ENCODE measurements around the gene ABHD12B.

ABHD12B gene

DNA sequence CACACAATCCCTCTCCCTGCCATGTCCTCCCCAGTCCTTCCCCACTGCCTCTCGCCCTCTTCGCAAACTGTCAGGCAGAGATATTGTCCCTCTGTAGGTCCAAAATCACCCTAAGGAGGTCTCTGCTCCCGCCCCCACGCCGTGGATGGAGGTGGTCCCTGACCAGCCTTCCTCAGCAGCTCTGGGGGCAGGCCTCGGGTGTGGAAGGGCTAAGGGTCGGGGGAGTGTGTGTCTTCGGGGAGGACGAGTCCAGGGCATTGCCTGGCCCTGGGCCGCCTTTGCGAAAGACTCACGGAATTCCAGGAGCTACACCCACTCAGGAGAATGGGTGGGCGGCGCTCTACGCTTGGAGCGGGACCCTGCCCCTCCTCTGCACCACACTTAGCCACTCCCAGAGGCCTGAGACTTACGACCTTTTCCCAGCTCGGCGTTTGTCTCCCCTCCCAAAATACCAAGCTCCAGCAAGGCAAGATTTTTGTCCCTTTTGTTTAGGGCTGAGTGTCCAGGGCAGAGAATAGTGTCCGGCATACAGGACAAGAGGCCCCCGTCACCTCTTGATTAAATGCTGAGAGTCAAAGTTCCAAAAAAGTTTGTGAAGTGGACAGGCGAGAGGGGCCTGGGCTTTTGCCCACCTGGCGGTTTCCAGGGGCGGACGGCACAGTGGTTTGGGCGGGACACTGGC lies 71.5 kb downstream of the ABHD12B start:
- DNase-seq (ENCODE audit: insufficient read length, low spot score) (no peak), FAIRE-seq (no peak)
- TF ChIP-seq PAX5 (IDR thresholded peaks at IDR 0.05; ENCODE audit: insufficient read depth, low read length, severe bottlenecking) (no peak), POLR2A (IDR thresholded peaks at IDR 0.05; ENCODE audit: low read depth, low read length) (no peak), POLR2AphosphoS5 (IDR thresholded peaks at IDR 0.05; ENCODE audit: low read depth, low read length) (no peak), SPI1 (IDR thresholded peaks at IDR 0.05; ENCODE audit: low read depth, low read length) (no peak), POU2F2 (IDR thresholded peaks at IDR 0.05; ENCODE audit: low read depth, low read length) (no peak), TAF1 (IDR thresholded peaks at IDR 0.05; ENCODE audit: low read depth, low read length) (no peak)

DNA sequence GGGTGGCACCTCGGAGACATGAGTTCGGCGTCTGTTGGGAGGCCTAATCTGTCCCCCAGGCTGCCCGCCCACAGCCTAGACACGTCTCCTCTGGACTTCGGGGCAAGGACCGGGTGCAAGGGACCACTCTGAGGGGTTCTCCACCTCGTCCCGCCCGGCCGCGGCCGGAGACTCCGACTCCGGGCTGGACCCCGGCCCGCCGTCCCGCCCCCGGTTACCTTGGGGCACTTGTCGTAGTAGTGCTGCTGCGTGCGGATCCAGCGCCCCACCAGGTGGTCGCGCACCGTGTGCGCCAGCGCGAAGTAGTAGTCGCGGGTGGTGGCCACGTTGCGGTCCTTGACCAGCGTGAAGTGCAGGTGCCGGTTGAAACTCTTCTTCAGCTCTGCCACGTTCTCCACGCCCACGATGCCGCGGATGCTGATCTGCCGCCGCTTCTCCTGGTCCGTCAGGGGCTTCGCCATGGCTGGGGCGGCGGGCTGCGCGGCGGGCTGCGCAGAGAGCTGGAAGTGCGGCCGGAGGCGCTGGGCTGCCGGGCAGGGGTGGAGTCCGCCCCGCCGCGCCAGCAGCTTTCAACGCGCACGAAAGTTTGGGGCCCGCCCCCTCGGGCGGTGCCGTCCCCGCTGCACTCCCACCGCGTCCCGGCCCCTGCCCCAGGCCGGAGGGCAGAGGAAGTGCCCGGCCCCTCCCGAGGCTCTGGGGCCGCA lies 72.2 kb downstream of the ABHD12B start, which contains the start of gene PYGL:
PYGL (minus strand) TSS at position 541 of the 704 bp plus-strand sequence; CDS start at position 461, 80 bp downstream.
- FAIRE-seq: peak; percentile 60

DNA sequence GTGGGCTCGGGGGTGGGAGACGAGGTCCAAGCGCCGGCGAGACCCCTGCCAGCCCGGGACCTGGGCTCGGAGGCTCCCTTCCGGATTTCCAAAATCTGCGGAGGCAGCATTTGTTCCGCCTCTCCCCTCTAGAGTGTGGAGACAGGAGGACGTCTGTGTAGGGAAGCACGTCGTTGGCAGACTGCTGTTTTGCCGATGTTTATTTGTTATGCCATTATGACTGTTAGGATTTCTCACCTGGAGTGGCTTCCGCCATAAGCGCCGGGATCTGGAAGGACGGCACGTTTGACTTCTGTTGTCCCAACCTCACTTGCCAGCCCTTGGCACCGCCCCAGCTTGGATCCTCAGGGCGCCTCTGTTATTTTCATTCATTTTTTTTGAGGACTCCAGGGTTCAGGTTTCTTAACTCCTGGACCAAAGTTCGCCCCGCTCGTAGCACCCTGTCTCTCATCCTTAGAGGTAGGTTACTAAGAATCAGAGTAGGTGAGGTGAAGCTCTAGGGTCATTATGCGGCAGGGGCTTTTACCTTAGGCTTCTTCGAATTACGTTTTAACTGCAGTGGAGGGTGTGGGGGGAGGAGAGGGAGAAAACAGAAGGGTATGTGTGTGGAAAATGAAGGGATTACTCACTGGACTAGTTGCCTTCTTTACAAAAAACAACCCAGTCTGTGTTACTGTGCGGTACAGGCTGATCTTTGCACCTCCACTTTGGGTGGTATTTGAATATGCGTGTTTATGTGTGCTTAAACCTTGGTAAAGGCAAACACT lies 73.0 kb downstream of the ABHD12B start:
- no peak for TF ChIP-seq POU2F2 (IDR thresholded peaks at IDR 0.05; ENCODE audit: low read depth, low read length)
- TF ChIP-seq POLR2AphosphoS5 (IDR thresholded peaks at IDR 0.05; ENCODE audit: low read depth, low read length): no peak
- no peak for TF ChIP-seq POLR2A (IDR thresholded peaks at IDR 0.05; ENCODE audit: low read depth, low read length)
- no peak for TF ChIP-seq SPI1 (IDR thresholded peaks at IDR 0.05; ENCODE audit: low read depth, low read length)
- TF ChIP-seq PAX5 (IDR thresholded peaks at IDR 0.05; ENCODE audit: insufficient read depth, low read length, severe bottlenecking): no peak
- no peak for TF ChIP-seq TAF1 (IDR thresholded peaks at IDR 0.05; ENCODE audit: low read depth, low read length)
- DNase-seq (ENCODE audit: insufficient read length, low spot score) (no peak), FAIRE-seq (no peak)

More for the DNA sequence above, 72.2 kb downstream of the ABHD12B start, which contains the start of gene PYGL:
- DNase-seq (ENCODE audit: insufficient read length, low spot score): peak; percentile 42
- no peak for TF ChIP-seq POLR2AphosphoS5 (IDR thresholded peaks at IDR 0.05; ENCODE audit: low read depth, low read length)
- TF ChIP-seq TAF1 (IDR thresholded peaks at IDR 0.05; ENCODE audit: low read depth, low read length): no peak
- no peak for TF ChIP-seq SPI1 (IDR thresholded peaks at IDR 0.05; ENCODE audit: low read depth, low read length)
- TF ChIP-seq PAX5 (IDR thresholded peaks at IDR 0.05; ENCODE audit: insufficient read depth, low read length, severe bottlenecking): no peak
- TF ChIP-seq POLR2A (IDR thresholded peaks at IDR 0.05; ENCODE audit: low read depth, low read length): no peak
- no peak for TF ChIP-seq POU2F2 (IDR thresholded peaks at IDR 0.05; ENCODE audit: low read depth, low read length)

DNA sequence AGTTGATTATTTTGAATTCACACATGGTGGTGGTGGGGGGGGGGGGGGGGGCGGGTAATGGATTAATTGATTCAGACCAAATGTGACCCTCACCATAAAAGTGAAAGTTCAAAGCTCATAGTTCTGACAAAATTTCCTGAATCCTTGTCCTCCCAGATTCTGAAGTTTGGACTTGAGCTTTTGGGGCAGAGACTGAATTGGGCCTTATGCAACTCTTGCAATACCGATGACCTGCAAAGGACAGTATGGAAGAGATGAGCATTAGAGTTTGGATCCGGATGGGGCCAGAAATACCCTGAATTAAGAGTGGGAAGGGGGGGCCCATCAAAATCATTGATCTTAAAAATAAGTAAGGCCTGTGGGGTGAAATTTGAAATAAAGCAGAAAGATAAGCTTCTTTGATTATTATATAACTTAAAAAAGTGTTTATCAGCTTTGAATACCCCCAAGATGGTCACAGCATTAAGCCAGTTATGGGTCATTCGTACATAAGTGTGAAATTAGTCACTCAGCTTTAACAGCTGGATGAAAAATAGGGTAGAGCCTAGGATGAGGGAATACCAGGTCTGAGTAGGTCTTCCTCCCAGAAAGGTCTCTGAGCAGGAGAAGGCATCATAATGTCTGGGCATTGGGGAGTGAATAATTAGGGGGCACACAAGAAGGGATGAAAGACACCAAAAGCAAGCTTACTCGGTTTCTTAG lies 74.5 kb downstream of the ABHD12B start:
- no peak for FAIRE-seq
- no peak for DNase-seq (ENCODE audit: insufficient read length, low spot score)

DNA sequence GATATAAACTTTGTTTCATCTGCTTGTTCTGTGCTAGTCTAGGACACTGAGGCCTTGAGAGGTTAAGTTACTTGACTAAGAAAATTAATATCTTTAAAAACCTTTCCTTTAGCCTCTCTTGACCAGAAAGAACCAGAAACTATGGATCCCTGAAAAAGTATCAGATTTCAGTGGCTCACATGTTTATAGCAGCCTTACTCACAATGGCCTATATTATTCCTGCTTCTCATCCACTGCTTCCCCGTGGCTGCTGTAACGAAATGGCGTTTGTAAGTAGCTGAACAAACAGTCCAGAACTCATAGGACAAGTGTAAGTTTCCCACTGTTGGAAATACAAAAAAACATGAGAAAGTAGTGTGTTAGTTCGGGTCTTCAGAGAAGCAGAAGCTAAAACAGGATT lies 75.6 kb downstream of the ABHD12B start:
- DNase-seq (ENCODE audit: insufficient read length, low spot score) (no peak), FAIRE-seq (no peak)

More for the DNA sequence above, 74.5 kb downstream of the ABHD12B start:
- TF ChIP-seq POU2F2 (IDR thresholded peaks at IDR 0.05; ENCODE audit: low read depth, low read length) (no peak), SPI1 (IDR thresholded peaks at IDR 0.05; ENCODE audit: low read depth, low read length) (no peak), PAX5 (IDR thresholded peaks at IDR 0.05; ENCODE audit: insufficient read depth, low read length, severe bottlenecking) (no peak)

DNA sequence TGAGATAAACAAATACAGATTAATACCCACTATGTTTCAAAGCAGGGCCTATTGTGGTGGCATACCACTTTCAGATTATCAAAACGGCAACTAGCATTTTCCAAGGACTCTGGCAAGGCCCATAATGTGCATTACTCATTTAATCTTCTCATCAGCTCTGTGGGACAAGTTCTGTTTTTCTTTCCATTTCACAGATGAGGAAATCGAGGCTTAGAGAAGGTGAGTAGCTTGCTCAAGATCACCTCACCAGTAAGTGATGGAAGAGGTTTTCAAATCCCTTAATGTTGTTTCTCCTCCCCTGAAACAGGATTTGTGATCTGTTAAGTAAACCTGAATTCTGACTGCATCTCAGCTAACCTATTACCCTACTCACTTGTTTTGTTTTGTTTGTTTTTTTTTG lies 76.4 kb downstream of the ABHD12B start:
- DNase-seq (ENCODE audit: insufficient read length, low spot score) (no peak), FAIRE-seq (no peak)
- no peak for TF ChIP-seq PAX5 (IDR thresholded peaks at IDR 0.05; ENCODE audit: insufficient read depth, low read length, severe bottlenecking)
- no peak for TF ChIP-seq POU2F2 (IDR thresholded peaks at IDR 0.05; ENCODE audit: low read depth, low read length)
- TF ChIP-seq POLR2A (IDR thresholded peaks at IDR 0.05; ENCODE audit: low read depth, low read length): no peak
- no peak for TF ChIP-seq TAF1 (IDR thresholded peaks at IDR 0.05; ENCODE audit: low read depth, low read length)
- no peak for TF ChIP-seq SPI1 (IDR thresholded peaks at IDR 0.05; ENCODE audit: low read depth, low read length)
- TF ChIP-seq POLR2AphosphoS5 (IDR thresholded peaks at IDR 0.05; ENCODE audit: low read depth, low read length): no peak

More for the DNA sequence above, 75.6 kb downstream of the ABHD12B start:
- TF ChIP-seq POU2F2 (IDR thresholded peaks at IDR 0.05; ENCODE audit: low read depth, low read length): no peak
- TF ChIP-seq SPI1 (IDR thresholded peaks at IDR 0.05; ENCODE audit: low read depth, low read length): no peak
- no peak for TF ChIP-seq PAX5 (IDR thresholded peaks at IDR 0.05; ENCODE audit: insufficient read depth, low read length, severe bottlenecking)
- no peak for TF ChIP-seq TAF1 (IDR thresholded peaks at IDR 0.05; ENCODE audit: low read depth, low read length)
- TF ChIP-seq POLR2A (IDR thresholded peaks at IDR 0.05; ENCODE audit: low read depth, low read length): no peak
- TF ChIP-seq POLR2AphosphoS5 (IDR thresholded peaks at IDR 0.05; ENCODE audit: low read depth, low read length): no peak

DNA sequence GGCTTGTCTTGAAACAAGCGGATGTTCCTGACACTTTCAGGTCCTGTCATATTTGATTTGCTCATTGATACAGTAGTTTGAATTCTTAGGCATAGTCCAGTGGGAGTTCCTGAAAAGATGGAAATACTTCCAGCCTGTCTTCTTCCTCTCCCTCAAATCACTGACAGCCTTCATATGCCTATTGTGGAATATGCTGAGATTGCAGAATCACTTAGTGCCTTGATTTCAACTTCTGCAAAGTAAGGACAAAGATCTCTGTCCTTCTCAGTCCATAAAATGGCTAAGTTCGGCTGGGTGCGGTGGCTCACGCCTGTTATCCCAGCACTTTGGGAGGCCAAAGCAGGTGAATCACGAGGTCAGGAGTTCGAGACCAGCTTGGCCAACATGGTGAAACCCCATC lies 79.2 kb downstream of the ABHD12B start:
- DNase-seq (ENCODE audit: insufficient read length, low spot score) (no peak), FAIRE-seq (no peak)
- TF ChIP-seq POLR2A (IDR thresholded peaks at IDR 0.05; ENCODE audit: low read depth, low read length) (no peak), POLR2AphosphoS5 (IDR thresholded peaks at IDR 0.05; ENCODE audit: low read depth, low read length) (no peak), POU2F2 (IDR thresholded peaks at IDR 0.05; ENCODE audit: low read depth, low read length) (no peak), SPI1 (IDR thresholded peaks at IDR 0.05; ENCODE audit: low read depth, low read length) (no peak), PAX5 (IDR thresholded peaks at IDR 0.05; ENCODE audit: insufficient read depth, low read length, severe bottlenecking) (no peak), TAF1 (IDR thresholded peaks at IDR 0.05; ENCODE audit: low read depth, low read length) (no peak)

DNA sequence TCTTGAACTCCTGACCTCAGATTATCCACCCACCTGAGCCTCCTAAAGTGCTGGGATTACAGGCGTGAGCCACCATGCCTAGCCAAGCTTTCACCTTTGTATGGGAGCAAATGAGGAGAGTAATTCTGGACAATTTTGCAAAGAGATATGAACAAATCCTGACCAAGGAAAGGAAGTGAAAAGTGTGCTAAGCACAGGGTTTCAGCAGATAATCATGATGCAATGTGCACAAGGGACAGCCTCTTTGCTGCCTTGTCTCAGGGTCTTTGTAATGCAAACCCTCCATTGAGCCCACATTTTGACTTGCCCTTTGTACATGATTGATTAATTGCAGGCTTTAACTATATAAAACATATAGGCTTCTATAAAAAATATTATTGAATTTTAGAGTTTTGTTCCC lies 81.6 kb downstream of the ABHD12B start:
- DNase-seq (ENCODE audit: insufficient read length, low spot score) (no peak), FAIRE-seq (no peak)
- TF ChIP-seq TAF1 (IDR thresholded peaks at IDR 0.05; ENCODE audit: low read depth, low read length): no peak
- TF ChIP-seq POLR2AphosphoS5 (IDR thresholded peaks at IDR 0.05; ENCODE audit: low read depth, low read length): no peak

Measured in GM12891 (cell line).